ENCODE results near the gene MAS1.

Gene MAS1

GRCh38 chr6:159931112-159931511 lies 40.3 kb downstream of the MAS1 start:
- no peak overlapping the region for H3K4me3 ChIP-seq (ENCODE audit: low read length in 2 of 2)
- H3K9ac ChIP-seq (ENCODE audit: low read depth in 1 of 2, low read length in 2 of 2): no peak overlapping the region
- no peak overlapping the region for H3K27ac ChIP-seq (ENCODE audit: low read depth in 2 of 2, low read length in 2 of 2)
- H3K36me3 ChIP-seq (ENCODE audit: control insufficient read depth in 2 of 2, insufficient read depth in 2 of 2, low read length in 2 of 2): no peaks in the 10 kb centered on the region
- H3K4me1 ChIP-seq (ENCODE audit: control insufficient read depth in 2 of 2, insufficient read depth in 2 of 2, low read length in 2 of 2): no peaks in the 10 kb centered on the region
- peaks cover 0 to 5% of the 10 kb centered on the region in 2 donors for H3K9me3 ChIP-seq (ENCODE audit: control insufficient read depth in 2 of 2, low read length in 2 of 2)
- H3K27me3 ChIP-seq (ENCODE audit: control insufficient read depth in 2 of 2, insufficient read depth in 2 of 2, low read length in 2 of 2): peaks cover 0 to 2% of the 10 kb centered on the region in 2 donors

GRCh38 chr6:159931846-159932245 lies 41.1 kb downstream of the MAS1 start:
- peaks cover 0 to 5% of the 10 kb centered on the region in 2 donors for H3K9me3 ChIP-seq (ENCODE audit: control insufficient read depth in 2 of 2, low read length in 2 of 2)
- H3K9ac ChIP-seq (ENCODE audit: low read depth in 1 of 2, low read length in 2 of 2): no peak overlapping the region
- no peaks in the 10 kb centered on the region for H3K36me3 ChIP-seq (ENCODE audit: control insufficient read depth in 2 of 2, insufficient read depth in 2 of 2, low read length in 2 of 2)
- H3K4me3 ChIP-seq (ENCODE audit: low read length in 2 of 2): no peak overlapping the region
- no peak overlapping the region for H3K27ac ChIP-seq (ENCODE audit: low read depth in 2 of 2, low read length in 2 of 2)
- no peaks in the 10 kb centered on the region for H3K4me1 ChIP-seq (ENCODE audit: control insufficient read depth in 2 of 2, insufficient read depth in 2 of 2, low read length in 2 of 2)
- peaks cover 0 to 2% of the 10 kb centered on the region in 2 donors for H3K27me3 ChIP-seq (ENCODE audit: control insufficient read depth in 2 of 2, insufficient read depth in 2 of 2, low read length in 2 of 2)

GRCh38 chr6:159933077-159933476 lies 42.3 kb downstream of the MAS1 start:
- Histone ChIP-seq H3K27me3 (ENCODE audit: control insufficient read depth in 2 of 2, insufficient read depth in 2 of 2, low read length in 2 of 2) (peaks cover 0 to 2% of the 10 kb centered on the region in 2 donors), H3K4me3 (ENCODE audit: low read length in 2 of 2) (no peak overlapping the region), H3K27ac (ENCODE audit: low read depth in 2 of 2, low read length in 2 of 2) (no peak overlapping the region), H3K4me1 (ENCODE audit: control insufficient read depth in 2 of 2, insufficient read depth in 2 of 2, low read length in 2 of 2) (no peaks in the 10 kb centered on the region), H3K9ac (ENCODE audit: low read depth in 1 of 2, low read length in 2 of 2) (no peak overlapping the region), H3K9me3 (ENCODE audit: control insufficient read depth in 2 of 2, low read length in 2 of 2) (peaks cover 0 to 5% of the 10 kb centered on the region in 2 donors), H3K36me3 (ENCODE audit: control insufficient read depth in 2 of 2, insufficient read depth in 2 of 2, low read length in 2 of 2) (no peaks in the 10 kb centered on the region)

GRCh38 chr6:159934181-159934580 lies 43.4 kb downstream of the MAS1 start:
- Histone ChIP-seq H3K9ac (ENCODE audit: low read depth in 1 of 2, low read length in 2 of 2) (no peak overlapping the region), H3K9me3 (ENCODE audit: control insufficient read depth in 2 of 2, low read length in 2 of 2) (peaks cover 0 to 5% of the 10 kb centered on the region in 2 donors), H3K27ac (ENCODE audit: low read depth in 2 of 2, low read length in 2 of 2) (no peak overlapping the region), H3K4me3 (ENCODE audit: low read length in 2 of 2) (no peak overlapping the region), H3K4me1 (ENCODE audit: control insufficient read depth in 2 of 2, insufficient read depth in 2 of 2, low read length in 2 of 2) (no peaks in the 10 kb centered on the region), H3K27me3 (ENCODE audit: control insufficient read depth in 2 of 2, insufficient read depth in 2 of 2, low read length in 2 of 2) (peaks cover 0 to 2% of the 10 kb centered on the region in 2 donors), H3K36me3 (ENCODE audit: control insufficient read depth in 2 of 2, insufficient read depth in 2 of 2, low read length in 2 of 2) (no peaks in the 10 kb centered on the region)

- Histone ChIP-seq H3K4me3 (ENCODE audit: low read length in 2 of 2) (no peak overlapping the region), H3K9me3 (ENCODE audit: control insufficient read depth in 2 of 2, low read length in 2 of 2) (peaks cover 0 to 5% of the 10 kb centered on the region in 2 donors), H3K36me3 (ENCODE audit: control insufficient read depth in 2 of 2, insufficient read depth in 2 of 2, low read length in 2 of 2) (no peaks in the 10 kb centered on the region), H3K27ac (ENCODE audit: low read depth in 2 of 2, low read length in 2 of 2) (no peak overlapping the region), H3K4me1 (ENCODE audit: control insufficient read depth in 2 of 2, insufficient read depth in 2 of 2, low read length in 2 of 2) (no peaks in the 10 kb centered on the region), H3K27me3 (ENCODE audit: control insufficient read depth in 2 of 2, insufficient read depth in 2 of 2, low read length in 2 of 2) (peaks cover 0 to 2% of the 10 kb centered on the region in 2 donors), H3K9ac (ENCODE audit: low read depth in 1 of 2, low read length in 2 of 2) (no peak overlapping the region)
Observed at GRCh38 chr6:159935065-159935464, 44.3 kb downstream of the MAS1 start.

GRCh38 chr6:159935633-159936032 lies 44.8 kb downstream of the MAS1 start:
- no peaks in the 10 kb centered on the region for H3K36me3 ChIP-seq (ENCODE audit: control insufficient read depth in 2 of 2, insufficient read depth in 2 of 2, low read length in 2 of 2)
- H3K27ac ChIP-seq (ENCODE audit: low read depth in 2 of 2, low read length in 2 of 2): no peak overlapping the region
- H3K4me3 ChIP-seq (ENCODE audit: low read length in 2 of 2): no peak overlapping the region
- peaks cover 0 to 2% of the 10 kb centered on the region in 2 donors for H3K27me3 ChIP-seq (ENCODE audit: control insufficient read depth in 2 of 2, insufficient read depth in 2 of 2, low read length in 2 of 2)
- no peak overlapping the region for H3K9ac ChIP-seq (ENCODE audit: low read depth in 1 of 2, low read length in 2 of 2)
- peaks cover 0 to 5% of the 10 kb centered on the region in 2 donors for H3K9me3 ChIP-seq (ENCODE audit: control insufficient read depth in 2 of 2, low read length in 2 of 2)
- no peaks in the 10 kb centered on the region for H3K4me1 ChIP-seq (ENCODE audit: control insufficient read depth in 2 of 2, insufficient read depth in 2 of 2, low read length in 2 of 2)

GRCh38 chr6:159939591-159940016 lies 48.8 kb downstream of the MAS1 start:
- no peaks in the 10 kb centered on the region for H3K4me1 ChIP-seq (ENCODE audit: control insufficient read depth in 2 of 2, insufficient read depth in 2 of 2, low read length in 2 of 2)
- peaks cover 4 to 9% of the 10 kb centered on the region in 2 donors for H3K9me3 ChIP-seq (ENCODE audit: control insufficient read depth in 2 of 2, low read length in 2 of 2)
- H3K27me3 ChIP-seq (ENCODE audit: control insufficient read depth in 2 of 2, insufficient read depth in 2 of 2, low read length in 2 of 2): peaks cover 0 to 2% of the 10 kb centered on the region in 2 donors
- H3K4me3 ChIP-seq (ENCODE audit: low read length in 2 of 2): no peak overlapping the region
- H3K36me3 ChIP-seq (ENCODE audit: control insufficient read depth in 2 of 2, insufficient read depth in 2 of 2, low read length in 2 of 2): no peaks in the 10 kb centered on the region
- H3K9ac ChIP-seq (ENCODE audit: low read depth in 1 of 2, low read length in 2 of 2): no peak overlapping the region
- H3K27ac ChIP-seq (ENCODE audit: low read depth in 2 of 2, low read length in 2 of 2): no peak overlapping the region

Measured in mucosa of rectum (tissue), 2 donors.